Measurements from ENCODE around the gene GSG1. TPM values are rescaled to one million over a fixed set of nuclear protein-coding genes. Genes with fewer than 3 reads are reported as not detected.
"Not testable (repeated sequence)": the region's sequence is repeated elsewhere in the genome, so short reads cannot be mapped to it uniquely, and the experiment has no call there.

GSG1 gene
- total RNA-seq, 4 donors from 2014 or later = not detected

DNA sequence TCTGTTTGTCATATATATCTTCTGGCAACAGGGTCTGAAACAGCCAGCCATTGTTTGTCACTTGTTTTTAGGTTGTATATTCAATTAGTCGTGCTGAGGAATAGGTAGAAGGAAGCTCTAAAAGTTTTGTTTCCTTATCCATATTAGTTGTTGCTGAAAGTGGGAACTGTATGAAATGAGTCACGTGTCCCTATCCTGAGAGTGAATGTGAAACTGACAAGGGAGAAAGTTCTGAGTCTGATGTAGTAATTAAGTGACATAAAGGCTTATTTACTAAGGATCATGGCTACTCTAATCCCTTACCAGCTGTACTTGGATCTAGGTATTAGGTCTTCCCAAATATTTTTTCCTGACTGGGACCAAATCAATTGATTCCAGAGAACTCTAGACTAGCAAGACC, 42.9 kb downstream of the GSG1 start:
- H3K4me3 ChIP-seq (ENCODE audit: low read depth, poor library complexity, severe bottlenecking) = no peak overlapping the region
- intact Hi-C loops (cut with DNase I; ENCODE audit: low total_unique reads) = no loop called here
- DNase-seq (ENCODE audit: low spot score in 2 of 2) = no peak
- 79 to 91% methylated on average over 2 of the region's 2 CpGs for WGBS, 2 donors
- TF ChIP-seq, protein P1, sequence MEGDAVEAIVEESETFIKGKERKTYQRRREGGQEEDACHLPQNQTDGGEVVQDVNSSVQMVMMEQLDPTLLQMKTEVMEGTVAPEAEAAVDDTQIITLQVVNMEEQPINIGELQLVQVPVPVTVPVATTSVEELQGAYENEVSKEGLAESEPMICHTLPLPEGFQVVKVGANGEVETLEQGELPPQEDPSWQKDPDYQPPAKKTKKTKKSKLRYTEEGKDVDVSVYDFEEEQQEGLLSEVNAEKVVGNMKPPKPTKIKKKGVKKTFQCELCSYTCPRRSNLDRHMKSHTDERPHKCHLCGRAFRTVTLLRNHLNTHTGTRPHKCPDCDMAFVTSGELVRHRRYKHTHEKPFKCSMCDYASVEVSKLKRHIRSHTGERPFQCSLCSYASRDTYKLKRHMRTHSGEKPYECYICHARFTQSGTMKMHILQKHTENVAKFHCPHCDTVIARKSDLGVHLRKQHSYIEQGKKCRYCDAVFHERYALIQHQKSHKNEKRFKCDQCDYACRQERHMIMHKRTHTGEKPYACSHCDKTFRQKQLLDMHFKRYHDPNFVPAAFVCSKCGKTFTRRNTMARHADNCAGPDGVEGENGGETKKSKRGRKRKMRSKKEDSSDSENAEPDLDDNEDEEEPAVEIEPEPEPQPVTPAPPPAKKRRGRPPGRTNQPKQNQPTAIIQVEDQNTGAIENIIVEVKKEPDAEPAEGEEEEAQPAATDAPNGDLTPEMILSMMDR (IDR thresholded peaks at IDR 0.05) = no peak
- no peak for TF ChIP-seq POLR2A (IDR thresholded peaks at IDR 0.05)

DNA sequence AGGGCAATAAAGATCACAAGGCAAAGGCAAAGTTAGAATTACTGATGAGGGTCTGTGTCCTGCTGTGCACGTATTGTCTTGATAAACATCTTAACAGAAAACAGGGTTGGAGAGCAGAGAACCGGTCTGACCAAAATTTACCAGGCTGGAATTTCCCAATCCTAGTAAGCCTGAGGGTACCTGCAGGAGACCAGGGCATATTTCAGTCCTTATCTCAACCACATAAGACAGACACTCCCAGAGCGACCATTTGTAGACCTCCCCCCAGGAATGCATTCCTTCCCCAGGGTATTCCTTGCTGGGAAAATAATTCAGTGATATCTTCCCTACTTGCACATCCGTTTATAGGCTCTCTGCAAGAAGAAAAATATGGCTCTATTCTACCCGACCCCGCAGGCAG, 49.9 kb downstream of the GSG1 start:
- intact Hi-C loops (cut with DNase I; ENCODE audit: low total_unique reads); H3K4me3 ChIP-seq (ENCODE audit: low read depth, poor library complexity, severe bottlenecking); DNase-seq (ENCODE audit: low spot score in 2 of 2): not testable (repeated sequence)
- WGBS, 2 donors = 76 to 82% methylated on average over 6 of the region's 6 CpGs

DNA sequence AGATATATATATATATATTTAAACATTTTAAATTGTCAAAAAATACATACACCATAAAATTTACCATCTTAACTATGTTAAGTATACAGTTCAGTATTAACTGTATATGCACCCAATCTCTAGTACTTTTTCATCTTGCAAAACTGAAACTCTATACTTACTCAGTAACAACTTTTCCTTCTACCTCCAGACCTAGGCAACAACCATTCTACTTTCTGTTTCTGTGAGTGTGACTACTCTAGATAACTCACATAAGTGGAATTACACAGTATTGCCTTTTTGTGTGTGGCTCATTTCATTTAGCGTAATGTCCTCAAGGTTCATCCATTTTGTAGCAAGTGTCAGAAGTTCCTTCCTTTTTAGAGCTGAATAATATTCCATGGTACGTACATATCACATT, 51.0 kb downstream of the GSG1 start:
- no peak for DNase-seq (ENCODE audit: low spot score in 2 of 2)
- no peak for TF ChIP-seq POLR2A (IDR thresholded peaks at IDR 0.05)
- TF ChIP-seq, protein P1 (IDR thresholded peaks at IDR 0.05) = no peak
- H3K4me3 ChIP-seq (ENCODE audit: low read depth, poor library complexity, severe bottlenecking) = no peak overlapping the region
- intact Hi-C loops (cut with DNase I; ENCODE audit: low total_unique reads) = no loop called here
- WGBS, 2 donors = 50% methylated on average over 2 of the region's 2 CpGs

DNA sequence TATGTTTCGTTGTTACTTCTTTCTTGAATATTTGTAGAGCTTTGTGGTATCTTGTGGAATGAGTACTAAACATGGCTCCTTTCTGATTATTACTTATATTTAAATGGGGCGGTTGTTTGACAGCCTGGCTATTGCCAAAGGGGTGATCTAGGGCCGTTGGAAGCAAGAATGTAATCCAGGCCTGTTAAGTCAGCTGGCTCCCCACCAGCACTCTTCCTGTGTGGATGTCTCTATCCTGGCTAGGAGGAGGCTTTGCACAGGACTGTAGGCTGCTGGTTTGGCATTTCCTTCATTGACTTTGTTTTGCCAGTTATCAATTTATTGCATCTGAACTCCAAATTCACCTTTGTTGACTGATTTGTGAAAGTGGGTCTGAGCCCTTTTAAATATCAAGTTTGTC, 53.7 kb downstream of the GSG1 start:
- DNase-seq (ENCODE audit: low spot score in 2 of 2) = no peak
- intact Hi-C loops (cut with DNase I; ENCODE audit: low total_unique reads) = no loop called here
- no peak for TF ChIP-seq POLR2A (IDR thresholded peaks at IDR 0.05)
- TF ChIP-seq, protein P1 (IDR thresholded peaks at IDR 0.05) = no peak

DNA sequence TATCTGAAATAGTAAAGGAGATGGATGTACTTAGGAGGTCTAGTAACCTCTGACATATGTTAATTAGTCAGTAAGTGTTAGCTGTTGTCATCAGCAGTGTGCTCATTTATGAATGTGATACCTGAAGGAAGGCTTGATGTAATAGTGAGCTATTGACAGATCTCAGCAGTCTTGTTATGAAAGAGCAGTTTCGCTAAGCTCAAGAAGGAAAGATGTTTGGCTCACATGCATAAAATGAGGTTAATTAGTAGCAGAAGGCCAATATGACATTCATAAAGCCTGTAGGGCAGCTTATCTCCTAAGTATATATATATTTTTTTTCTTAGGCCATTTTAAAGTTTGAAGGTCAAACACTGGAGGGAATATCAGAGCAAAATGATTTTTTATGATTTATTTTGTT, 56.5 kb downstream of the GSG1 start:
- no peak overlapping the region for H3K4me3 ChIP-seq (ENCODE audit: low read depth, poor library complexity, severe bottlenecking)
- no peak for TF ChIP-seq POLR2A (IDR thresholded peaks at IDR 0.05)
- TF ChIP-seq, protein P1 (IDR thresholded peaks at IDR 0.05) = no peak
- 80 to 81% methylated on average over 1 of the region's 1 CpG for WGBS, 2 donors
- DNase-seq (ENCODE audit: low spot score in 2 of 2) = no peak
- intact Hi-C loops (cut with DNase I; ENCODE audit: low total_unique reads) = no loop called here

More for the DNA sequence above, 53.7 kb downstream of the GSG1 start:
- no peak overlapping the region for H3K4me3 ChIP-seq (ENCODE audit: low read depth, poor library complexity, severe bottlenecking)
- WGBS, 2 donors = 44 to 59% methylated on average over 3 of the region's 3 CpGs

DNA sequence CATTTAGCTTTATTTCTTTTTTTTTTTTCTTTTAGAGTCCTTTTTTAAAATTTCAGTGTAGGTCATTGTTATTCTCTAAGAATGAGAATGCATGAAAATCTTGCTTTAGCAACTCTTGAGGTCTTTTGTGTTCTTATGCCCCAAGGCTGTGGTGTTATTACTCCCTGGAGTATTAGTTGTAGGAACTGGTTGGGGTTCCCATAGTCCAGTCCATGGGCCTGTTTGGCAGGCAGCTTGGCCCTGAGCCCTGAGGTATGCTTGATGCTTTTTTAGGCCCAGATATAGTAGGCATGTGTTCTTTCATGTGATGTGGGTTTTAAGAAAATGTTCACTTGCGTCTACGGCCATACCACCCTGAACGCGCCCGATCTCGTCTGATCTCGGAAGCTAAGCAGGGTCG, 57.7 kb downstream of the GSG1 start:
- WGBS, 2 donors = 91% methylated on average over 8 of the region's 8 CpGs; no CpG with 5 or more reads in 1 of the 2 donors
- no peak for TF ChIP-seq POLR2A (IDR thresholded peaks at IDR 0.05)
- TF ChIP-seq, protein P1 (IDR thresholded peaks at IDR 0.05) = no peak
- intact Hi-C loops (cut with DNase I; ENCODE audit: low total_unique reads) = no loop called here

More for the DNA sequence above, 57.7 kb downstream of the GSG1 start:
- H3K4me3 ChIP-seq (ENCODE audit: low read depth, poor library complexity, severe bottlenecking) = no peak overlapping the region
- DNase-seq (ENCODE audit: low spot score in 2 of 2) = no peak

Data from lower leg skin (tissue), 4 donors.